Left forelimb (tissue), 1 donor: ENCODE results near the gene CCDC87.
"Not testable (repeated sequence)": the region's sequence is repeated elsewhere in the genome, so short reads cannot be mapped to it uniquely, and the experiment has no call there.

Source experiments
- DNase-seq: peaks from one replicate; pipeline ENCODE4 v3.0.0-alpha.2; 2018; ENCODE audit warnings: low spot score

The CCDC87 gene

DNA sequence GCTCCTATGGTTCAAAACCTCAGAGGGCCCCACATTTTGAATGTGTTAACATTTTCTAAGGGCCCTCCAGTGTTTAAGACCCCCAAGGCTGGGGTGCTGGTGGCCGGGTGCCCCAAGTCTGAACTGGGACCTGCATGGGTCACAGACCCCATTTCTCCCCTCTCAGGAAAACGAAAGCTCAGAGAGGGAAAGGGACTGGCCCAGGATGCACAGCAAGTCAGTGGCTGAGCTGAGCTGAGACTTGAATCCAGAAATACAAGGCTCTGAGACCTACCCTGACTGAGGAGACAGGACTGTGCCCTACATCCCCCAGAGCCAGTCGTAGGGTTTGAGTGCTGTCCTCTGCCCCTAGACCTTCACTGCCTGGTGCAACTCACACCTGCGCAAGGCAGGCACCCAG, 42.0 kb downstream of the CCDC87 start:
- DNase-seq = no peak

DNA sequence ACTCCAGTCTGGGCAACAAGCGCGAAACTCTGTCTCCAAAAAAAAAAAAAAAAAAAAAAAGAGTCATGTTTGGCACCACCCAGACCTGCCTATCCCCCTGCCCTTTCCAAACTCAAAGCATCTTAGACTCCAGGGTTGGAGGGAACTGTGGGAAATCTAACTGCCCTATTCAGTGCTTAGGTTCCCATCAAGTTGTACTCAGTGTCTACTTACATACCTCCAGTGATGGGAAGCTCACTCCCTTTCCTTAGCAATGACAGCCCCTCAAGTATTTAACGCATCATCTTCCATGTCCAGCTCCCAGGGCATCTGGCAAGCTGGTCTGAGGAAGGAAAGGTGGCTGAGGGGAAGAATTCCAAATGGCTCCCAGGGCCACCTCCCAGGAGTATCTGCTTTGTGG, 43.2 kb downstream of the CCDC87 start:
- DNase-seq = no peak

DNA sequence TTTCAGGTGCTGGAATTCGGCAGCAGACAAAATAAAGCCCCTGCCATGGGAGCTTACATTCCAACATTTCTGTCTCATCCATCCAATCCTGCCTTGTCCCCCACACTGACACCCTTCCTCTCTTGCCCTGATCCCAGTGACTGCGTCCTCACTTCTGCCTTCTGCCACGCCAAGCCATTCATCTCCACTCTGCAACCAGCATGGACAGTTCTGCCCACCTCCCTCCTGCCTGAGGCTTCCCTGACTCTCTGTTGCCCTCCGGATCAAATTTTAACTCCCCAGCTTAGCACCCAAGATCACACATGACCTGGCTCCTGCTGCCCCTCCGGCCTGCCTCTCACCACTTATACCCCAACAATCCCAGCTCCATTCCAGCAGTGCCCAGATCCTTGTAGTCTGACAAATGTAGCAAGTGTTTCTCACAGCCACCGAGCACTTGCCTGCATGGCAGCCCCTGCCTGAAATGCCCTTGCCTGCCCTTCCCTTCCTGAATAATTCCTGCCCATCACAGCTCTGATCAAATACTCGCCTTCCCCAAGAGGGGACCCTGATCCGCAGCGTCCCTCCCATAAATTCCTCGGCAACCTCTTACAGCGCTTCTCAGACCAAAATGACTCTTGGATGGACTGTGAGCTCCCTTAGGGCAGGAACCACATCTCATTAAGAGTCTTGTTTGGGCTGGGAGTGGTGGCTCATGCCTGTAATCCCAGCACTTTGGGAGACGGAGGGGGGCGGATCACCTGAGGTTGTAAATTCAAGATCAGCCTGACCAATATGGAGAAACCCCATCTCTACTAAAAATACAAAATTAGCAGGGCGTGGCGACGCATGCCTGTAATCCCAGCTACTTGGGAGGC, 43.9 kb downstream of the CCDC87 start:
- no peak for DNase-seq

DNA sequence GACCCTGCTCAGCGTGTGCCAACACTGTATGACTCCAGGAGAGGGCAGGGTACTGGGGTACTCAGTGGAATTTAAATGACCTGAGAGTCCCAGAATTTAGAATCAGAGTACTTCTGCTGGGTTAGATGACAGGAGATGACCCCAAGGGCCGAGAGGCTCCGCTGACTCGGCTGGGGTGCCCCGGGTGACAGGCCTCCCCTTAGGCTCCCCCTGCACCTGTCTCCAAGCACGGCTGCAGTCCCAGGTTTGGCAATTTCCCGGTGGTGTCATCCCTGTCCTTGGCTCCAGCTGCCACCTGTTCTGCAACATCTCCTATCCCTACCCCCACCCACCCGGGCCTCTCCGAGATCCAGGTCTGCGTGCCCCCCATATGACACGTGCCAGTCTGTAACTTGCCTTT, 44.8 kb downstream of the CCDC87 start:
- DNase-seq = no peak

DNA sequence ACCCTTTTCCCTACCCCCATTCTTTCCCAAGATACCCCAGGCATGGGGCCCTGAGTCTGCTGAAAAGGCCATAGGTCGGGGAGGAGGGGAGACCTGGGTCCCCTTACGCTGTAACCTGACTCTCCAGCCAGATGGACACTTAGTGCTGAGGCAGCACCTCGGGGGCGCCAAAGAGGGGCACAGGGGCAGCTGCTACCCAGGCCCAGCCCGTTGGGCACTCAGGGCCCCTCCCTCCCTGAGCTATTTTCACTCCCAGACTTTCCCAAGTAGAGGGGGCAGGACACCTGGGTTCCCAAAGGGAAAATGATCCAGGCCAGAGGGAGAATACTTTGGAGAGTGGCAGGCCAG, 45.2 kb downstream of the CCDC87 start:
- DNase-seq = no peak

DNA sequence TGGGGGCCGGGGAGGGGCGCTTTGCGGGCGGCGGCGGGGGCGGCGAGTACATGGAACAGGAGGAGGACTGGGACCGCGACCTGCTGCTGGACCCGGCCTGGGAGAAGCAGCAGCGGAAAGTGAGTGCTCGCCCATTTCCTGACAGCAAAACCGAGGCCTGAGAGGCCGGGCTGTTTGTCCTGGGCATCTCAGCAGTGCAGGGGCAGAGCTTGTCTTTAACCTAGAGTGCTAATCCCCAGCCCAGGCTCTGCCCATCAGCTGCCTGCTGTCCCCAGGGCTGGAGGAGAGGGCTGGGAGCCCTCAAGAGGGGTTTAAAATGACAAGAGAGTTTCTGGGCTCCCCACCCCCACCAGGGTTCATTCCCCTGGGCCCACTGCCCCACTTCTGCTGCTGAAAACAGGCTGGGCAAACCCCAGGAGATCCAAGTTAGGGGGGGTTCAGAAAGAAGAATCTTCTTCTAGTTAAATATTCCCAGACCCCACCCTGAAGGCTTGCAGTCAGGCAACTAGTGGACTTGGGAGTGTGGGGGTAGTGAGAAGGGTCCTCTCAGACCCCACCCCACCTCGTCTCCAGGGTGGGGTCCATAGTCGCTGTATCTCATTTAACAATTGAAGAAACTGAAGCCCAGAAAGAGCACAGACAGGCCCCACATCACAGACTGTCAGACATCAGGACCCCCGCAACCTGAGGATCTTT, 45.7 kb downstream of the CCDC87 start:
- DNase-seq = no peak

DNA sequence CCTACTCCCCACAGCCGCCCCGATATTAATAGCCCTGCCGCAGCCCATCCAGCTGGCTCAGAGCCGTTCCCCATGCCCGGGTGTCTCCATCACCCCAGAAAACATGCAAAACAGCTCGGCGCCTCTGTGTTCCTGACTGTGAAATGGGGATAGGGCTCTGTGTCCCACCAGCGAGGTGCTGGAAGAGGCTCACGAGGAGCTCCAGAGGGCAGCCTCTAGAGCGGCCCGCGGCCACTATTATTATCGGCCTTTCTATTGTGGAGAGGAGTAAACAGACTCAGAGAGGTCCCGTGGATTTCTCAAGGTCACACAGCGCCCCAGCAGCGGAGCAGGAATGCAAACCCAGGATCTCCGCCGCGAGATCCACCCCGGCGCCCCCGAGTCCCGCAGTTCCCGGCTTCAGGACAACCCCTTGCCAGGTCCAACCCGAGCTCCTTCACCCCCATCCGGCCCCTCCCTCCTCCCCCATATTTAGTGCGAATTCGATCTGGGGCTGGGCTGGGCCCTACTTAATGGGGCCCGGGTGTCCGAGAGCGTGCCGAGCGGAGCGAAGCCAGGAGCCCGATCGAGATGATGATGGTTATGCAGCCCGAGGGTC, 46.4 kb downstream of the CCDC87 start, which contains the start of gene ACTN3:
Gene ACTN3, plus strand, starts transcription at position 536 of the 598 bp plus-strand sequence. Its CDS starts 35 bp downstream, at position 571.
- DNase-seq = no peak

DNA sequence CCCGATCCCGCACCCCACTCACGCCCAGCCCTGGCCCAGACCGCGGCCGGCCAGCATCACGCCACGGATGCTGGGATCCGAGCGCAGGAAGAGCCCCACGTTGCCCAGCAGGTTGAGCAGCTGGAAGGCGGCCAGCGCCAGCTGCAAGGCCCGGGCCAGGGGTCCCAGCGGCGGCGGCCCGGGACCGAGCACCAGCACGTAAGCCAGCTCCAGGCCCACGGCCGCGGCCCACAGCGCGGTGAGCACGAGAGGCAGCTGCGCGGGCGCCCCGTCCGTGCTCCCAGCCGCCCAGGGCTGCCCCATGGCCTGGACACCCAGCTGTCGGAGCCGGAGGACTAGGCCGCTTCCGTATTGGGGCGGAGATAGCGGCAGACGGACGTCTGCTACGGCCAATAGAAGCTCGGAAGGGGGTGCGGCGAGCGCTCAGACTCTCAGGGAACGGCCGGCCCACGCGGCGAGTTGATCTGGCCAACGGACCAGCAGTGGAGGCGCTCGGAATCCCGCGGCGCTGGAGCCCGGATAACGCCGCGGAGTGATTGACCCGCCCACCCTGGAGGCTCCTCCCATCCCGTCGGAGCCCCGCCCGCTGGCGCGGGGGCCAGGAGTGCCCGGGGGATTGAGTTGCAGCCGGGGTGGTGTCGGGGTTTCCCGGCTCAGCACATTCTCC, 47.0 kb downstream of the CCDC87 start, which contains the start of gene ZDHHC24:
Gene ZDHHC24, minus strand, starts transcription at position 348 of the 667 bp plus-strand sequence. Its CDS starts 45 bp downstream, at position 303.
- DNase-seq = peak; percentile 94

DNA sequence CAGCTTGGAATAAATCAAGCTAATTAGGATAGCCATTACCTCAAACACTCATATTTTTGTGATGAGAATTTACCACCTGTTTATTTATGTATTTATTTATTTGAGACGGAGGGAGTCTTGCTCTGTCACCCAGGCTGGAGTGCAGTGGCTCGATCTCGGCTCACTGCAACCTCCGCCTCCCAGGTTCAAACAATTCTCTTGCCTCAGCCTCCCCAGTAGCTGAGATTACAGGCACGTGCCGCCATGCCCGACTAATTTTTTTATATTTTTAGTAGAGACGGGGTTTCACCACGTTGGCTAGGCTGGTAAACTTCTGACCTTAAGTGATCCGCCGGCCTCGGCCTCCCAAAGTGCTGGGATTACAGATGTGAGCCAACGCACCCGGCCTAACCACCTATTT, 47.9 kb downstream of the CCDC87 start:
- DNase-seq = not testable (repeated sequence)

DNA sequence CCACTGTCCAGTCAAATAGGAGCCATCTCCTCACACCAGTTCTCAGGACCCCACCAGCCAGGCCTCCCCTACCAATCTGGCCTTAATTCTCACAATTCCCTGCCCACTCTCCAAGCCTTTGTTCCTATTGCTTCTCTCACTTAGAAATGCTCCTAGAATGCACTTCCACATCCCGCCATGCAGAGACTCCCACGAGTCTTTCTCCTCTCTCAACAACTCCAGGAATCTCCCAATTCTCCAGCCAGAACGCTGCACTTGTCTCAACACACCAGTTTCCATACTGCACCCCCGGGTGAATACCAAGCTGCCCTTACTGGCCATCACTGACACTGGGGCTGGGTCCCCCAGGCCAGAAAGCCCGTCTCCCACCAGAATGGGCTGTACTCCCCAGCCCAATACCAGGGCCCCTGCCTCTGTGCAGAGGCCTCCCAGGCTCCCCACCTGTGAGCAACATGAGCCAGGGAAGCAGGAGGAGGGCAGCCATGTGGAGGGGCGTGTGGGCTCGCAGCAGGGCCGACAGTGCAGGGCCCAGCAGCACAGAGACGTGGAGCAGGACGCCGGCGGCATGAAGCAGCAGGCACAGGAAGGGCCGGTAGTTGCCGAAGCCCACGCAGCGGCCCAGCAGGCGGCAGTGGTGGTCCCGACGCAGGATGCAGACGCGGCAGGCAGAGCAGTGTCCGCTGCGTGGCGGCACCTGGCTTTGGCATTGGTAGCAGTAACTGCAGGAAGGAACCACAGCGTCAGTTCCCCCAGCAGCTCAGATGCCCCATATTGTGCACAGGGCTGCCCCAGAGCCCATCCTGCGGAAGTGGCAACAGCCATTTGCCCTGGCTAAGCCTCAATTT, 49.4 kb downstream of the CCDC87 start:
- no peak for DNase-seq

DNA sequence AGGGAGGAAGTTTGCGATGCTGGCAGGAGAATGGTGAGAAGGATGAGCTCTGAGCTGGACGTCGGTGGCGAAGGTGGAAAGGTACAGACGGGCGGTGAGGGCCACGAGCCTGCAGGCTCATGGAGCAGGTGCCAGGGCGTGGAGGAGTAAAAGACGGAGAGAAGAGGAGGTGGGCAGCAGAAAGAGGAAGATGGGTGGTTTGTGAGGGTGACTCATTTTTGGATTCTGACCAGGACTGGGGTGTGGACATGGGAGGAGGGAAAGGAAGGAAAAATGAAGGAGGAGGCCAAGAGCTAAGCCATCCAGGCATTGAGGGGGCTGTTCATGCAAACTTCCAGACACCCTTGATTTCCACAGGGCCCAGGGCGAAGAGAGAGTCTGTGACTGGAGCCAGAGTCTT, 50.5 kb downstream of the CCDC87 start:
- DNase-seq = no peak

DNA sequence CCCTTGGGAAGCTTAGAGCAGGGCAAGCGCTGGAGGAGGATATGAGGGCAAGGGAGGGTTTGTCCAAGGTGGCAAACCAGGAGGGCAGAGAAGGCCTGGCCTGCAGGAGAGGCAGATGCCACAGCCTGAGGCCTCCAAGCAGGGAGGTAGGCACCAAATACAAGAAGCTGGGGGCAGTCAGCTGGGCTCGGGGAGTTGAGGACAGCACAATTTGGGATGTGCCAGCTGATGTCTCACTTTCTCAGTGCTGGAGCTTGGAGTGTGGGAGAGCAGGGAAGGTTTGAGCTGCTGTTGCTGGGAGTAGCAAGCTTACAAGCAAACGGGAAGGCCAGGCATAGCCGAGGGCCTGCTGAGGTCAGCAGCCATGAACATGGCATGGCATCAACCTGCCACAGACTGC, 51.0 kb downstream of the CCDC87 start:
- DNase-seq = no peak

DNA sequence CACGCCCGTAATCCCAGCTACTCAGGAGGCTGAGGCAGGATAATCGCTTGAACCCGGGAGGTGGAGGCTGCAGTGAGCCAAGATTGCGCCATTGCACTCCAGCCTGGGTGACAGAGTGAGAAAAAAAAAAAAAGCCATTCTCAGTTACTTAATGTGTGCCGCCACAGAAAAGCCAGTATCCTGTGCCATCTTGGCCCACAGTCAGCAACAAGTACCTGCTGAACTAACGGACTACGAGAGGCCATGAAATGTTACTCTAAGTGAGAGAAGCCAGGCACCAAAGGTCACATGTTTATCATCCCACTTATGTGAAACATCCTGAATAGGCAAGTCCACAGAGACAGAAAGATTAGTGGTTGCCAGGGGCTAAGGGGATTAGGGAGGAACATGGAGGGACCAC, 52.3 kb downstream of the CCDC87 start:
- DNase-seq = not testable (repeated sequence)
